Spleen (tissue), 11 donors: Measurements from ENCODE around the gene UBR4. TPM values are rescaled to one million over a fixed set of nuclear protein-coding genes. Genes with fewer than 3 reads are reported as not detected.

ENCODE experiments used
- DNase-seq: peaks from one replicate; pipeline ENCODE4 v3.0.0-alpha.2; 2020
- H3K27ac ChIP-seq, 8 donors: fragments of 200-600 bp; sonication (generic) in 7 of 8; 1 replicate in 4 of 8; 2 replicates in 4 of 8; pipeline versions ENCODE4 v1.5.0 to v1.8.0; 2016 to 2021; ENCODE audit warnings: inconsistent platforms in 4 of 8, mild to moderate bottlenecking in 4 of 8, moderate library complexity in 1 of 8
- H3K27me3 ChIP-seq, 7 donors: fragments of 200-600 bp; sonication (generic) in 6 of 7; replicated peaks in 1 of 7; 1 replicate in 4 of 7; 2 replicates in 3 of 7; pipeline versions ENCODE4 v1.5.0 to v1.8.0; 2016 to 2021; ENCODE audit warnings: inconsistent platforms in 3 of 7, mild to moderate bottlenecking in 1 of 7
- H3K36me3 ChIP-seq, 6 donors: fragments of 200-600 bp; sonication (generic) in 5 of 6; 1 replicate in 4 of 6; 2 replicates in 2 of 6; pipeline versions ENCODE4 v1.5.0 to v1.8.0; 2016 to 2021; ENCODE audit warnings: inconsistent platforms in 2 of 6
- H3K4me1 ChIP-seq, 6 donors: fragments of 200-600 bp; sonication (generic) in 5 of 6; 1 replicate in 3 of 6; 2 replicates in 3 of 6; pipeline versions ENCODE4 v1.5.0 to v1.8.0; 2016 to 2021; ENCODE audit warnings: inconsistent platforms in 3 of 6
- H3K4me3 ChIP-seq, 8 donors: fragments of 200-600 bp; sonication (generic) in 7 of 8; 1 replicate in 4 of 8; 2 replicates in 4 of 8; pipeline versions ENCODE4 v1.5.0 to v1.8.0; 2016 to 2021; ENCODE audit warnings: inconsistent platforms in 4 of 8, mild to moderate bottlenecking in 4 of 8, moderate library complexity in 2 of 8
- H3K9me3 ChIP-seq, 8 donors: fragments of 200-600 bp; sonication (generic) in 7 of 8; 1 replicate in 4 of 8; 2 replicates in 4 of 8; pipeline versions ENCODE4 v1.5.0 to v1.8.0; 2016 to 2021; ENCODE audit warnings: inconsistent platforms in 4 of 8
- POLR2A ChIP-seq, 3 donors: fragments of 450-650 bp; IDR thresholded peaks; one replicate each; pipeline ENCODE4 v1.5.1; 2017; ENCODE audit warnings: antibody characterized with exemption in 3 of 3, mild to moderate bottlenecking in 1 of 3
- POLR2AphosphoS5 ChIP-seq, 3 donors: sonication (generic); formaldehyde crosslinking; IDR thresholded peaks; one replicate each; pipeline ENCODE4 v1.5.1; 2017; ENCODE audit warnings: antibody characterized with exemption in 3 of 3
- WGBS, 5 donors: extraction: QIAGEN DNeasy Blood & Tissue Kit in 3 of 5; methylation state at CpG; one replicate each; pipeline versions ENCODE4 v1.1.5 to v1.1.7; 2013 to 2018; 5-methylcytosine and 5-hydroxymethylcytosine counted together
- intact Hi-C: fragments of 100-400 bp; cut with DNase I; formaldehyde crosslinking; loops from one replicate; pipeline ENCODE4 v1.15.0; 2023; ENCODE audit warnings: low total_unique reads
- polyA plus RNA-seq, 3 donors: library from polyadenylated mRNA; stranded (reverse); fragments of 200-250 nt; gene quantifications; one replicate each; pipeline ENCODE4 v1.2.1, GENCODE V29; 2013
- total RNA-seq, 7 donors: library from RNA; depleted of rRNA in 3 of 7; stranded (reverse); fragments of >200 nt in 3 of 7; fragmentation: NEBNext Ultra II Directional in 4 of 7; extraction: Animal tissue kit (Norgen Biotek cat#: 25700) in 4 of 7; gene quantifications; one replicate each; pipeline versions ENCODE4 v1.1.0 to v1.2.1, GENCODE V29; 2016 to 2021
- TF ChIP-seq, protein P1 (sequence below), 11 experiments: fragments of 200-600 bp in 7 of 11; fragments of 450-650 bp in 4 of 11; sonication (generic) in 4 of 11; IDR thresholded peaks in 8 of 11; conservative IDR thresholded peaks in 3 of 11; 1 replicate in 7 of 11; 2 replicates in 4 of 11; pipeline versions ENCODE4 v1.4.0 to v1.8.0; 2016 to 2021; ENCODE audit warnings: antibody characterized with exemption in 11 of 11, inconsistent platforms in 4 of 11, mild to moderate bottlenecking in 1 of 11
- donor health status: healthy with polysubstance abuse.
- donor health status: DM: no; HTN: no; CAD: no; lungs with moderate emphysema.
- donor health status: DM: no; HTN: no; CAD: no.
- donor health status: Bipolar disorder and iron deficiency.
- donor health status: healthy.
- donor health status: DM: no; HTN: no; CAD: no.
- donor health status: DM: yes; HTN: yes; CAD: no.

The UBR4 gene
- total and polyA plus RNA-seq, 10 donors: 72.5 to 184 (median 149) TPM

DNA sequence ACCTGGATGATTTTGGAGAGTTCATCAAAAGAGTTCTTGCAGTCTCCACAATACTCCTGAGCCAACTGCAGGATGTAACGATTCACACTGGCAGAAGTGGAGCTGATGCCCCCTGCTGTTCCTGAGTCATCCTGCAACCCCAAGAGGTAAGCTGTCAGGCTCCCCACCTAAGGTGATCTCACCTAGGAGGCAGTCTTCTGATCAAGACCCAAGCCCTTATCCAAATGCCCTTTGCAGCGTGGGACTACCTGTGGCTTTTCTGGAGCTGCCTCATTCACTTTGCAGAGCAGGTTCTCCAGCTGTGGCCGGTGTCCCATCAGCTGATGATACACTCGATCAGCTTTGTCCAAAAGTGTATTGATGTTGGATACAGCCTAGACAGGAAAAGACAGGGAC is 96.4 kb downstream of the UBR4 start:
- intact Hi-C loops: no loop called here
- Histone ChIP-seq H3K9me3 (no peaks in the 10 kb centered on the region), H3K4me3 (no peak overlapping the region), H3K36me3 (peaks cover 26 to 100% (median 100%) of the 10 kb centered on the region in 6 donors), H3K4me1 (peaks cover 0 to 15% (median 0%) of the 10 kb centered on the region in 6 donors), H3K27ac (no peak overlapping the region), H3K27me3 (no peaks in the 10 kb centered on the region)
- DNase-seq: no peak
- WGBS, 5 donors: 58 to 83% (median 80%) methylated on average over 2 to 4 of the region's 4 CpGs
- TF ChIP-seq, protein P1, sequence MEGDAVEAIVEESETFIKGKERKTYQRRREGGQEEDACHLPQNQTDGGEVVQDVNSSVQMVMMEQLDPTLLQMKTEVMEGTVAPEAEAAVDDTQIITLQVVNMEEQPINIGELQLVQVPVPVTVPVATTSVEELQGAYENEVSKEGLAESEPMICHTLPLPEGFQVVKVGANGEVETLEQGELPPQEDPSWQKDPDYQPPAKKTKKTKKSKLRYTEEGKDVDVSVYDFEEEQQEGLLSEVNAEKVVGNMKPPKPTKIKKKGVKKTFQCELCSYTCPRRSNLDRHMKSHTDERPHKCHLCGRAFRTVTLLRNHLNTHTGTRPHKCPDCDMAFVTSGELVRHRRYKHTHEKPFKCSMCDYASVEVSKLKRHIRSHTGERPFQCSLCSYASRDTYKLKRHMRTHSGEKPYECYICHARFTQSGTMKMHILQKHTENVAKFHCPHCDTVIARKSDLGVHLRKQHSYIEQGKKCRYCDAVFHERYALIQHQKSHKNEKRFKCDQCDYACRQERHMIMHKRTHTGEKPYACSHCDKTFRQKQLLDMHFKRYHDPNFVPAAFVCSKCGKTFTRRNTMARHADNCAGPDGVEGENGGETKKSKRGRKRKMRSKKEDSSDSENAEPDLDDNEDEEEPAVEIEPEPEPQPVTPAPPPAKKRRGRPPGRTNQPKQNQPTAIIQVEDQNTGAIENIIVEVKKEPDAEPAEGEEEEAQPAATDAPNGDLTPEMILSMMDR (IDR thresholded peaks at IDR 0.05 in 8 of 11, conservative IDR thresholded peaks at IDR 0.05 in 3 of 11): peak in 7 of 11 experiments; percentile 7 to 53 (median 24)
- TF ChIP-seq POLR2A (IDR thresholded peaks at IDR 0.05): no peak

DNA sequence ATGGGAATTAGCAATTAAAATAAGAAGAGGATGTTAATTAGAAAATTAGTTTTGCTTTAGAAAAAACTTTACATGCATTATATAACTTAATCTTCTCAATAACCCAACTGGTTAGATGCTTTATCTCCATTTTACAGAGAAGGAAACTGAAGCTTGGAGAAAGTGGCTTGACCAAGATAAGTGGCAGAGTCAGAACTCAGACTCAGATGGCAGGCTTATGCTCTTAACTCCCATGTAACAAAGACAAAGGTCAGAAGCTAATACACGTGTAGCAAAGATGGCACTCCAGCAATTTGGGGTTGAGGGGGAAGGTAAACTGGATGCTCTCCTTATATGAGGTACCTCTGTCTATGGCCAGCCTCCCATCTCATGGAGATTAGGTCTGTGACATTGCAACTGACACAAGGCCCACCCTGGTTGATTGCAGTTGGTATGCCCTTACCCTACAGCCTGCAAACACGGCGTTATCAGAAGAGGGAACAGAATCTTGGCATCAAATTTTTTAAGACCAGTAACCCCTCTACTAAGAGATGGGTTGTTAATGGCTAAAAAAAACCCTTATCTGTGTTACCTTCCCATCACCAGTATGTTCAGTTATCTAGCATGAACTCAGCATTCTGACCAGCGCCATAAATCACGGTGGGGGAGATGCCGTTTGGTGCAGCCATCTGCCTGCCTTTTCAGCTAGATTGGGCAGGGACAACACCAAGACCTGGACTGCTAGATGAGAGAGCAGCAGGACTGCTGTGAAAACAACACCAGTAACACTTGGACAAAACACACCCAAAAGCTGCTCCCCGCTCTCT is 97.0 kb downstream of the UBR4 start:
- no peaks in the 10 kb centered on the region for H3K9me3 ChIP-seq
- 85 to 95% (median 89%) methylated on average over 7 of the region's 7 CpGs for WGBS, 5 donors
- no peak for DNase-seq
- H3K4me1 ChIP-seq: peaks cover 0 to 11% (median 0%) of the 10 kb centered on the region in 6 donors
- H3K36me3 ChIP-seq: peaks cover 26 to 100% (median 100%) of the 10 kb centered on the region in 6 donors
- TF ChIP-seq POLR2AphosphoS5 (IDR thresholded peaks at IDR 0.05) (no peak), POLR2A (IDR thresholded peaks at IDR 0.05) (no peak)
- TF ChIP-seq, protein P1 (IDR thresholded peaks at IDR 0.05 in 8 of 11, conservative IDR thresholded peaks at IDR 0.05 in 3 of 11): no peak
- intact Hi-C loops: no loop called here
- H3K4me3 ChIP-seq: no peak overlapping the region
- H3K27ac ChIP-seq: no peak overlapping the region
- no peaks in the 10 kb centered on the region for H3K27me3 ChIP-seq

DNA sequence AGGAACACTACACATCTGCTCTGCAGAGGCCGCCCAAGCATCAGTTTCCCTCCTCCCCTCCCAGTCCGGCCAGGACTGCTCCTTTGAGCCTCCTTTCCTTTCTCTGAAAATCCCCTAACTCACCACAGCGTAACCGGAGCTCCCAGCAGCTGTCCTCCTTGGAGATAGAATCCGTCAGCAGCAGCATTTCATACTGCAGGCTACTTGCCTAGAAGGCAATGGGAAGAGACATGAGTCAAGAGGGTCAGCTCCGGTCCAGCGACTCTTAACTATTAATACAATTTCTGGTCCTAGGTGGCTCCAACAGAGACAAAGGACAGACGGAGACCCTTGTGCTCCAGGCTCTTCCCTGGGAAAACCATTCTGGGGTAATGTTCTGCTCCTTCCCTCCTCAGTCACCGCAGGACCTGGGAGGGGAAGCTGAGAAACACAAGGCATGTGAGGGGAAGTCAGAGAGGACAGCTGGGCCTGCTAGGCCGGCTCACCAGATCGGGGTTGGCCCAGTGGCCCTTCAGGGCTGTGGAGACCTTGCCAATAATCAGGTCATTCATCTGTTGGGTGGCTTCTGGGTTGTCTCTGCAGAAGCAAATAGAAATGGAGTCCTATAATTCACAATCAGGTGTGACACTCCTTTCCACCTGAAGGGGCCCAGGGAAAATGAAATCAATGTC is 99.7 kb downstream of the UBR4 start:
- no peak overlapping the region for H3K4me3 ChIP-seq
- H3K4me1 ChIP-seq: peaks cover 0 to 1% (median 0%) of the 10 kb centered on the region in 6 donors
- peaks cover 17 to 100% (median 99%) of the 10 kb centered on the region in 6 donors for H3K36me3 ChIP-seq
- 91 to 97% (median 95%) methylated on average over 11 of the region's 11 CpGs for WGBS, 5 donors
- H3K27ac ChIP-seq: no peak overlapping the region
- no peaks in the 10 kb centered on the region for H3K9me3 ChIP-seq
- intact Hi-C loops: no loop called here
- no peak for TF ChIP-seq POLR2AphosphoS5 (IDR thresholded peaks at IDR 0.05)
- TF ChIP-seq, protein P1 (IDR thresholded peaks at IDR 0.05 in 8 of 11, conservative IDR thresholded peaks at IDR 0.05 in 3 of 11): no peak
- TF ChIP-seq POLR2A (IDR thresholded peaks at IDR 0.05): no peak
- H3K27me3 ChIP-seq: no peaks in the 10 kb centered on the region
- DNase-seq: no peak

DNA sequence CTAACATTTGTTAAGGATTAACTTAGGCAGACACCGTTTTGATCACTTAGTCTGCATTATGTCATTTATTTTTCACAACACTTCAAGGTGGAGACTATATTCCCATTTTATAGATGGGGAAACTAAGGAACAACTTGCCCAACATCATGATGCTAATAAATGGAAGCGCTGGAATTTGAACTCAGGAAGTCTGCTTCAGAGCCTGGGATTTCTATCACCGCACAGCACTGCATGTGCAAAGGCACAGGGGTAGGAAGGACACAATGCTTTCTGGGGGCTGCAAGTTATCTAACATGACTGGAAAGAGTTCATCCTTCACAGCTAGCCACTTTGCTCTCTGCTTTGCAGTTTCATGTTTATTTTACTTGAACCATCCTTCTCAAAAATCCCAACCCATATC is 100.5 kb downstream of the UBR4 start:
- intact Hi-C loops: no loop called here
- peaks cover 15 to 100% (median 99%) of the 10 kb centered on the region in 6 donors for H3K36me3 ChIP-seq
- no peaks in the 10 kb centered on the region for H3K9me3 ChIP-seq
- H3K4me3 ChIP-seq: no peak overlapping the region
- WGBS, 5 donors: 95 to 96% (median 95%) methylated on average over 3 of the region's 3 CpGs
- H3K4me1 ChIP-seq: no peaks in the 10 kb centered on the region
- TF ChIP-seq, protein P1 (IDR thresholded peaks at IDR 0.05 in 8 of 11, conservative IDR thresholded peaks at IDR 0.05 in 3 of 11): no peak
- no peak for TF ChIP-seq POLR2A (IDR thresholded peaks at IDR 0.05)
- TF ChIP-seq POLR2AphosphoS5 (IDR thresholded peaks at IDR 0.05): no peak
- H3K27me3 ChIP-seq: no peaks in the 10 kb centered on the region
- DNase-seq: no peak
- no peak overlapping the region for H3K27ac ChIP-seq
